GM10847 (cell line): Measurements from ENCODE around the gene AGER.

Experiments used
- POLR2A ChIP-seq: IDR thresholded peaks from 2 replicates; pipeline ENCODE4 v1.6.1; 2011; ENCODE audit not compliant: insufficient read length; ENCODE audit errors: extremely low read depth

The AGER gene

GRCh38 chr6:32149092-32149755 lies 34.8 kb downstream of the AGER start:
- no peak for TF ChIP-seq POLR2A

GRCh38 chr6:32148289-32149091 lies 35.6 kb downstream of the AGER start:
- no peak for TF ChIP-seq POLR2A

- no peak for TF ChIP-seq POLR2A
These were observed 36.5 kb downstream of the AGER start for GRCh38 chr6:32147401-32148132.

GRCh38 chr6:32146687-32147086 lies 37.4 kb downstream of the AGER start:
- TF ChIP-seq POLR2A, result no peak

GRCh38 chr6:32146287-32146686 lies 37.8 kb downstream of the AGER start:
- no peak for TF ChIP-seq POLR2A

GRCh38 chr6:32140420-32141046 lies 43.5 kb downstream of the AGER start:
- no peak for TF ChIP-seq POLR2A

- TF ChIP-seq POLR2A, result no peak
These were observed 44.5 kb downstream of the AGER start for GRCh38 chr6:32139590-32139989.

GRCh38 chr6:32137454-32137853 lies 46.6 kb downstream of the AGER start:
- TF ChIP-seq POLR2A, result no peak

GRCh38 chr6:32133786-32134185 lies 50.3 kb downstream of the AGER start:
- no peak for TF ChIP-seq POLR2A

- no peak for TF ChIP-seq POLR2A
These were observed 51.9 kb downstream of the AGER start for GRCh38 chr6:32132110-32132509.

- TF ChIP-seq POLR2A, result no peak
These were observed 52.6 kb downstream of the AGER start for GRCh38 chr6:32131439-32131948.
